GM12872 (cell line): ENCODE data around the gene NF1.

ENCODE experiments used
- CTCF ChIP-seq: IDR thresholded peaks from 3 replicates; pipeline ENCODE4 v1.5.1; 2011; ENCODE audit warnings: low read depth, mild to moderate bottlenecking, low read length, moderate library complexity; ENCODE audit not compliant: insufficient read depth

NF1 gene

GRCh38 chr17:31379597-31380205 lies 284.9 kb downstream of the NF1 start:
- no peak for TF ChIP-seq CTCF

- TF ChIP-seq CTCF, result no peak
Observed at GRCh38 chr17:31381165-31381668, 286.4 kb downstream of the NF1 start.

- TF ChIP-seq CTCF, result no peak
Observed at GRCh38 chr17:31385428-31386285, 290.9 kb downstream of the NF1 start.

GRCh38 chr17:31386542-31387075 lies 291.8 kb downstream of the NF1 start:
- TF ChIP-seq CTCF, result no peak

- no peak for TF ChIP-seq CTCF
Observed at GRCh38 chr17:31387438-31387837, 292.7 kb downstream of the NF1 start.

- no peak for TF ChIP-seq CTCF
Observed at GRCh38 chr17:31388351-31388750, 293.6 kb downstream of the NF1 start.
